Breast epithelium (tissue), 4 donors: ENCODE measurements around the gene COL25A1. TPM values are rescaled to one million over a fixed set of nuclear protein-coding genes. Genes with fewer than 3 reads are reported as not detected.

Experiments
- DNase-seq, 2 donors: peaks; one replicate each; pipeline ENCODE4 v3.0.0-alpha.2; 2019; ENCODE audit warnings: low spot score in 2 of 2
- H3K27ac ChIP-seq, 2 donors: fragments of 200-600 bp; sonication (generic) in 1 of 2; one replicate each; pipeline ENCODE4 v1.5.1; 2016 to 2019; ENCODE audit warnings: mild to moderate bottlenecking in 1 of 2
- H3K27me3 ChIP-seq, 2 donors: fragments of 200-600 bp; sonication (generic) in 1 of 2; one replicate each; pipeline versions ENCODE4 v1.5.1 to v1.6.0; 2017 to 2019; ENCODE audit warnings: control low read depth in 1 of 2, mild to moderate bottlenecking in 1 of 2
- H3K36me3 ChIP-seq: fragments of 200-600 bp; one replicate; pipeline ENCODE4 v1.5.1; 2019
- H3K4me1 ChIP-seq, 2 donors: fragments of 200-600 bp; sonication (generic); one replicate each; pipeline ENCODE4 v1.5.1; 2016 to 2019; ENCODE audit warnings: control low read depth in 1 of 2
- H3K4me3 ChIP-seq, 3 donors: fragments of 200-600 bp; sonication (generic); 1 replicate in 2 of 3; 2 replicates in 1 of 3; pipeline ENCODE4 v1.5.1; 2016 to 2019; ENCODE audit warnings: mild to moderate bottlenecking in 3 of 3, moderate library complexity in 2 of 3
- H3K9me3 ChIP-seq, 2 donors: fragments of 200-600 bp; sonication (generic) in 1 of 2; one replicate each; pipeline ENCODE4 v1.5.1; 2016 to 2019; ENCODE audit warnings: control low read depth in 1 of 2
- POLR2A ChIP-seq: fragments of 450-650 bp; IDR thresholded peaks from one replicate; pipeline ENCODE4 v1.6.1; 2016; ENCODE audit warnings: antibody characterized with exemption, mild to moderate bottlenecking, moderate library complexity
- POLR2AphosphoS5 ChIP-seq, 3 donors: sonication (generic); formaldehyde crosslinking; IDR thresholded peaks; one replicate each; pipeline ENCODE4 v1.6.1; 2017; ENCODE audit warnings: antibody characterized with exemption in 3 of 3
- intact Hi-C: fragments of 100-400 bp; cut with DNase I; formaldehyde crosslinking; loops from one replicate; pipeline ENCODE4 v1.15.1; 2023; ENCODE audit warnings: low total_unique reads
- total RNA-seq, 3 donors: library from RNA; depleted of rRNA; stranded (reverse); fragments of >200 nt; gene quantifications; one replicate each; pipeline ENCODE4 v1.1.0, GENCODE V29; 2016
- TF ChIP-seq, protein P1 (sequence below), 3 donors: fragments of 450-650 bp; IDR thresholded peaks; one replicate each; pipeline ENCODE4 v1.5.1; 2016 to 2017; ENCODE audit warnings: antibody characterized with exemption in 3 of 3, mild to moderate bottlenecking in 3 of 3, moderate library complexity in 3 of 3

COL25A1 gene
- total RNA-seq, 3 donors from 2014 or later, result 2.6 to 11.0 (median 2.8) TPM

DNA sequence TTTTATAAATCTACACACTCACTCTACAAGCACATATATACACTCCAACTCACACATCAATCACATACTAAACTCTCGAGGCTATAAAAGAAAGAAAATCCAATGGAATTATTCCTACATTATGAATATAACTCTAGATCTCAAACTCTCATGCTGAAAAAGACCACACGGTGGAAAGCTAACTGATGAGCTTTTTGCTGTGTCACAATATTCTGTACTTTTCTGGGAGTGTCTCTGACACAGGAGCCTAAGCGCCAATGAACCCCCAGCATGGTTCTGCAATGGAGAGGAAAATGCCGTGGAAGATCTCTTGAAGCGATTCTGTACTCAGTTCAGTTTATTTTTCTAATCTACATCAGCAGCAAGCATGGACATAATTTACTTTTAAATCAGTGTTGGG, 415.4 kb downstream of the COL25A1 start:
- no peak for DNase-seq
- no peaks in the 10 kb centered on the region for H3K4me1 ChIP-seq
- intact Hi-C loops, result no loop called here
- H3K9me3 ChIP-seq, result no peaks in the 10 kb centered on the region
- no peak for TF ChIP-seq POLR2AphosphoS5 (IDR thresholded peaks at IDR 0.05)
- no peaks in the 10 kb centered on the region for H3K36me3 ChIP-seq
- no peak overlapping the region for H3K4me3 ChIP-seq
- no peaks in the 10 kb centered on the region for H3K27me3 ChIP-seq
- no peak overlapping the region for H3K27ac ChIP-seq

GRCh38 chr4:108885211-108885610, 417.2 kb downstream of the COL25A1 start:
- TF ChIP-seq, protein P1, sequence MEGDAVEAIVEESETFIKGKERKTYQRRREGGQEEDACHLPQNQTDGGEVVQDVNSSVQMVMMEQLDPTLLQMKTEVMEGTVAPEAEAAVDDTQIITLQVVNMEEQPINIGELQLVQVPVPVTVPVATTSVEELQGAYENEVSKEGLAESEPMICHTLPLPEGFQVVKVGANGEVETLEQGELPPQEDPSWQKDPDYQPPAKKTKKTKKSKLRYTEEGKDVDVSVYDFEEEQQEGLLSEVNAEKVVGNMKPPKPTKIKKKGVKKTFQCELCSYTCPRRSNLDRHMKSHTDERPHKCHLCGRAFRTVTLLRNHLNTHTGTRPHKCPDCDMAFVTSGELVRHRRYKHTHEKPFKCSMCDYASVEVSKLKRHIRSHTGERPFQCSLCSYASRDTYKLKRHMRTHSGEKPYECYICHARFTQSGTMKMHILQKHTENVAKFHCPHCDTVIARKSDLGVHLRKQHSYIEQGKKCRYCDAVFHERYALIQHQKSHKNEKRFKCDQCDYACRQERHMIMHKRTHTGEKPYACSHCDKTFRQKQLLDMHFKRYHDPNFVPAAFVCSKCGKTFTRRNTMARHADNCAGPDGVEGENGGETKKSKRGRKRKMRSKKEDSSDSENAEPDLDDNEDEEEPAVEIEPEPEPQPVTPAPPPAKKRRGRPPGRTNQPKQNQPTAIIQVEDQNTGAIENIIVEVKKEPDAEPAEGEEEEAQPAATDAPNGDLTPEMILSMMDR (IDR thresholded peaks at IDR 0.05), result no peak
- TF ChIP-seq POLR2A (no peak), POLR2AphosphoS5 (IDR thresholded peaks at IDR 0.05) (no peak)
- Histone ChIP-seq H3K27me3 (no peaks in the 10 kb centered on the region), H3K36me3 (no peaks in the 10 kb centered on the region), H3K4me1 (no peaks in the 10 kb centered on the region), H3K4me3 (no peak overlapping the region), H3K9me3 (no peaks in the 10 kb centered on the region), H3K27ac (no peak overlapping the region)
- no peak for DNase-seq
- intact Hi-C loops, result no loop called here

- intact Hi-C loops, result no loop called here
- TF ChIP-seq, protein P1 (IDR thresholded peaks at IDR 0.05), result no peak
- TF ChIP-seq POLR2A (no peak), POLR2AphosphoS5 (IDR thresholded peaks at IDR 0.05) (no peak)
These were observed 417.9 kb downstream of the COL25A1 start for GRCh38 chr4:108884596-108884995.

GRCh38 chr4:108881986-108882385, 420.5 kb downstream of the COL25A1 start:
- no peaks in the 10 kb centered on the region for H3K4me1 ChIP-seq
- intact Hi-C loops, result no loop called here
- H3K27me3 ChIP-seq, result no peaks in the 10 kb centered on the region
- TF ChIP-seq POLR2AphosphoS5 (IDR thresholded peaks at IDR 0.05) (no peak), POLR2A (no peak)
- TF ChIP-seq, protein P1 (IDR thresholded peaks at IDR 0.05), result no peak
- no peaks in the 10 kb centered on the region for H3K36me3 ChIP-seq
- H3K27ac ChIP-seq, result no peak overlapping the region
- DNase-seq, result no peak
- no peaks in the 10 kb centered on the region for H3K9me3 ChIP-seq
- H3K4me3 ChIP-seq, result no peak overlapping the region

More at GRCh38 chr4:108884596-108884995, 417.9 kb downstream of the COL25A1 start:
- H3K27me3 ChIP-seq, result no peaks in the 10 kb centered on the region
- no peaks in the 10 kb centered on the region for H3K36me3 ChIP-seq
- H3K4me3 ChIP-seq, result no peak overlapping the region
- H3K27ac ChIP-seq, result no peak overlapping the region
- no peaks in the 10 kb centered on the region for H3K9me3 ChIP-seq
- DNase-seq, result no peak
- H3K4me1 ChIP-seq, result no peaks in the 10 kb centered on the region

- no peak for DNase-seq
- Histone ChIP-seq H3K36me3 (no peaks in the 10 kb centered on the region), H3K27ac (no peak overlapping the region), H3K4me3 (no peak overlapping the region), H3K9me3 (no peaks in the 10 kb centered on the region), H3K4me1 (no peaks in the 10 kb centered on the region), H3K27me3 (no peaks in the 10 kb centered on the region)
- intact Hi-C loops, result no loop called here
- TF ChIP-seq, protein P1 (IDR thresholded peaks at IDR 0.05), result no peak
- TF ChIP-seq POLR2A, result no peak
- no peak for TF ChIP-seq POLR2AphosphoS5 (IDR thresholded peaks at IDR 0.05)
These were observed 421.3 kb downstream of the COL25A1 start for GRCh38 chr4:108881190-108881589.

DNA sequence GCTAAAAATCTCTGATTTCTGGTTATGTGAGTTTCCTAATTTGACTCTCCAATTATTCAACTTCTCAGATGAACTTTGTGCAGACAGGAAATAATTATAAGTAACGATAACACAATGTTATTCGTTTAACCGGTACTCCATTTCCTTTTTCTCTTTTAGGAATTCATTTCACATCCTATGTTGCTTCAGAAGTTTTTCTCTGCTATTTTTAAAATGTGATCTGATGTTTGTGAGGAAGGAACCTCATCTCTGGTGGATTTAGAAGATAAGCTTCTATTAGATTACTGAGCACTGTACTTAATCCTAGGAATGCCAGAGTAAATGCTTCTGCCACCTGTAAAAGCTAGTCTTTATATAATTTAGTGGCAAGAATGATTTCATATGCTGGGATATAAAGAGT, 423.7 kb downstream of the COL25A1 start:
- H3K9me3 ChIP-seq, result no peaks in the 10 kb centered on the region
- no peaks in the 10 kb centered on the region for H3K4me1 ChIP-seq
- no peaks in the 10 kb centered on the region for H3K27me3 ChIP-seq
- H3K4me3 ChIP-seq, result no peak overlapping the region
- TF ChIP-seq POLR2A, result no peak
- TF ChIP-seq POLR2AphosphoS5 (IDR thresholded peaks at IDR 0.05), result no peak
- TF ChIP-seq, protein P1 (IDR thresholded peaks at IDR 0.05), result no peak
- intact Hi-C loops, result no loop called here
- no peak for DNase-seq
- H3K36me3 ChIP-seq, result no peaks in the 10 kb centered on the region
- H3K27ac ChIP-seq, result no peak overlapping the region
